Neuron (in vitro differentiated cells): ENCODE measurements around the gene FAHD2A.
A peak's percentile ranks its signal among the peaks of the same experiment; 100 is the strongest.

Experiments used
- H2AFZ ChIP-seq: one replicate; pipeline ENCODE4 v1.6.1; 2013; ENCODE audit warnings: low read depth, mild to moderate bottlenecking, inconsistent platforms, low read length, moderate library complexity
- H3K27me3 ChIP-seq: one replicate; pipeline ENCODE4 v1.6.1; 2013; ENCODE audit warnings: low read length; ENCODE audit not compliant: insufficient read depth
- H3K36me3 ChIP-seq: one replicate; pipeline ENCODE4 v1.6.1; 2013; ENCODE audit warnings: low read length; ENCODE audit not compliant: insufficient read depth
- H3K4me1 ChIP-seq: one replicate; pipeline ENCODE4 v1.6.1; 2013; ENCODE audit warnings: low read length; ENCODE audit not compliant: insufficient read depth
- H3K4me3 ChIP-seq: 2 replicates; pipeline ENCODE4 v1.5.1; 2013; ENCODE audit warnings: mild to moderate bottlenecking, low read length, moderate library complexity
- H3K9me3 ChIP-seq: one replicate; pipeline ENCODE4 v1.6.1; 2013; ENCODE audit warnings: low read length

FAHD2A gene

GRCh38 chr2:95380731-95381130 lies 21.8 kb upstream of the FAHD2A start:
- H3K9me3 ChIP-seq: no peaks in the 10 kb centered on the region
- no peak overlapping the region for H3K4me3 ChIP-seq
- H3K36me3 ChIP-seq: no peaks in the 10 kb centered on the region
- H3K4me1 ChIP-seq: no peaks in the 10 kb centered on the region
- H3K27me3 ChIP-seq: peaks cover 4% of the 10 kb centered on the region
- no peak overlapping the region for H2AFZ ChIP-seq

- no peak overlapping the region for H2AFZ ChIP-seq
- H3K36me3 ChIP-seq: no peaks in the 10 kb centered on the region
- H3K4me3 ChIP-seq: no peak overlapping the region
- no peaks in the 10 kb centered on the region for H3K9me3 ChIP-seq
- H3K4me1 ChIP-seq: no peaks in the 10 kb centered on the region
- H3K27me3 ChIP-seq: peaks cover 4% of the 10 kb centered on the region
These were observed 21.0 kb upstream of the FAHD2A start for GRCh38 chr2:95381212-95382191.

- no peaks in the 10 kb centered on the region for H3K36me3 ChIP-seq
- no peak overlapping the region for H3K4me3 ChIP-seq
- no peaks in the 10 kb centered on the region for H3K4me1 ChIP-seq
- peaks cover 4% of the 10 kb centered on the region for H3K27me3 ChIP-seq
- H2AFZ ChIP-seq: no peak overlapping the region
- no peaks in the 10 kb centered on the region for H3K9me3 ChIP-seq
These were observed 20.3 kb upstream of the FAHD2A start for GRCh38 chr2:95382192-95382591.

GRCh38 chr2:95382686-95383634 lies 19.5 kb upstream of the FAHD2A start:
- Histone ChIP-seq H3K4me3 (no peak overlapping the region), H3K9me3 (no peaks in the 10 kb centered on the region), H3K27me3 (peaks cover 4% of the 10 kb centered on the region), H3K36me3 (no peaks in the 10 kb centered on the region), H3K4me1 (no peaks in the 10 kb centered on the region), H2AFZ (no peak overlapping the region)

- Histone ChIP-seq H3K36me3 (no peaks in the 10 kb centered on the region), H3K9me3 (no peaks in the 10 kb centered on the region), H3K4me1 (no peaks in the 10 kb centered on the region), H2AFZ (no peak overlapping the region), H3K4me3 (no peak overlapping the region), H3K27me3 (peaks cover 4% of the 10 kb centered on the region)
These were observed 18.9 kb upstream of the FAHD2A start for GRCh38 chr2:95383635-95384027.

GRCh38 chr2:95384854-95385569 lies 17.5 kb upstream of the FAHD2A start:
- Histone ChIP-seq H3K27me3 (peaks cover 4% of the 10 kb centered on the region), H3K9me3 (no peaks in the 10 kb centered on the region), H2AFZ (no peak overlapping the region), H3K4me3 (no peak overlapping the region), H3K4me1 (no peaks in the 10 kb centered on the region), H3K36me3 (no peaks in the 10 kb centered on the region)

GRCh38 chr2:95385570-95385984 lies 16.9 kb upstream of the FAHD2A start:
- Histone ChIP-seq H2AFZ (no peak overlapping the region), H3K4me3 (no peak overlapping the region), H3K36me3 (no peaks in the 10 kb centered on the region), H3K27me3 (no peaks in the 10 kb centered on the region), H3K4me1 (no peaks in the 10 kb centered on the region), H3K9me3 (no peaks in the 10 kb centered on the region)

GRCh38 chr2:95386031-95386430 lies 16.5 kb upstream of the FAHD2A start:
- no peak overlapping the region for H3K4me3 ChIP-seq
- no peak overlapping the region for H2AFZ ChIP-seq
- no peaks in the 10 kb centered on the region for H3K36me3 ChIP-seq
- no peaks in the 10 kb centered on the region for H3K9me3 ChIP-seq
- no peaks in the 10 kb centered on the region for H3K4me1 ChIP-seq
- H3K27me3 ChIP-seq: no peaks in the 10 kb centered on the region

GRCh38 chr2:95387358-95387757 lies 15.2 kb upstream of the FAHD2A start:
- Histone ChIP-seq H3K9me3 (no peaks in the 10 kb centered on the region), H3K27me3 (no peaks in the 10 kb centered on the region), H2AFZ (no peak overlapping the region), H3K36me3 (no peaks in the 10 kb centered on the region), H3K4me1 (no peaks in the 10 kb centered on the region), H3K4me3 (no peak overlapping the region)

GRCh38 chr2:95388091-95388692 lies 14.3 kb upstream of the FAHD2A start:
- no peaks in the 10 kb centered on the region for H3K9me3 ChIP-seq
- H3K27me3 ChIP-seq: no peaks in the 10 kb centered on the region
- H3K4me3 ChIP-seq: no peak overlapping the region
- no peak overlapping the region for H2AFZ ChIP-seq
- H3K4me1 ChIP-seq: no peaks in the 10 kb centered on the region
- H3K36me3 ChIP-seq: no peaks in the 10 kb centered on the region

- Histone ChIP-seq H3K4me3 (no peak overlapping the region), H2AFZ (peak overlapping the region; percentile 11), H3K9me3 (no peaks in the 10 kb centered on the region), H3K4me1 (no peaks in the 10 kb centered on the region), H3K36me3 (no peaks in the 10 kb centered on the region), H3K27me3 (no peaks in the 10 kb centered on the region)
These were observed 13.7 kb upstream of the FAHD2A start for GRCh38 chr2:95388856-95389244.

- Histone ChIP-seq H3K9me3 (no peaks in the 10 kb centered on the region), H3K36me3 (no peaks in the 10 kb centered on the region), H2AFZ (peak overlapping the region; percentile 11), H3K27me3 (no peaks in the 10 kb centered on the region), H3K4me1 (no peaks in the 10 kb centered on the region), H3K4me3 (no peak overlapping the region)
These were observed 13.0 kb upstream of the FAHD2A start for GRCh38 chr2:95389245-95390119.
